ENCODE measurements around the gene CORIN.

GRCh38 chr4:47791965-47792364 lies 45.9 kb downstream of the CORIN start:
- no peak for TF ChIP-seq POLR2AphosphoS5 (IDR thresholded peaks at IDR 0.05)
- TF ChIP-seq, protein P1, sequence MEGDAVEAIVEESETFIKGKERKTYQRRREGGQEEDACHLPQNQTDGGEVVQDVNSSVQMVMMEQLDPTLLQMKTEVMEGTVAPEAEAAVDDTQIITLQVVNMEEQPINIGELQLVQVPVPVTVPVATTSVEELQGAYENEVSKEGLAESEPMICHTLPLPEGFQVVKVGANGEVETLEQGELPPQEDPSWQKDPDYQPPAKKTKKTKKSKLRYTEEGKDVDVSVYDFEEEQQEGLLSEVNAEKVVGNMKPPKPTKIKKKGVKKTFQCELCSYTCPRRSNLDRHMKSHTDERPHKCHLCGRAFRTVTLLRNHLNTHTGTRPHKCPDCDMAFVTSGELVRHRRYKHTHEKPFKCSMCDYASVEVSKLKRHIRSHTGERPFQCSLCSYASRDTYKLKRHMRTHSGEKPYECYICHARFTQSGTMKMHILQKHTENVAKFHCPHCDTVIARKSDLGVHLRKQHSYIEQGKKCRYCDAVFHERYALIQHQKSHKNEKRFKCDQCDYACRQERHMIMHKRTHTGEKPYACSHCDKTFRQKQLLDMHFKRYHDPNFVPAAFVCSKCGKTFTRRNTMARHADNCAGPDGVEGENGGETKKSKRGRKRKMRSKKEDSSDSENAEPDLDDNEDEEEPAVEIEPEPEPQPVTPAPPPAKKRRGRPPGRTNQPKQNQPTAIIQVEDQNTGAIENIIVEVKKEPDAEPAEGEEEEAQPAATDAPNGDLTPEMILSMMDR (IDR thresholded peaks at IDR 0.05) = no peak
- no peak for TF ChIP-seq POLR2A (IDR thresholded peaks at IDR 0.05)

Measured in suprapubic skin (tissue), 4 donors.